H9 (cell line): ENCODE data around the gene KIF21B. TPM values are rescaled to one million over a fixed set of nuclear protein-coding genes. Genes with fewer than 3 reads are reported as not detected.

Experiments
- DNase-seq: peaks from one replicate; pipeline ENCODE4 v3.0.0-alpha.2; 2017
- H2AFZ ChIP-seq: one replicate; pipeline ENCODE4 v1.6.1; 2013; ENCODE audit warnings: mild to moderate bottlenecking, low read length, control low read depth, moderate library complexity
- H2AK5ac ChIP-seq: 2 replicates; pipeline ENCODE4 v1.6.1; 2013; ENCODE audit warnings: low read length, control low read depth, mixed read lengths; ENCODE audit not compliant: insufficient read length
- H2BK120ac ChIP-seq: one replicate; pipeline ENCODE4 v1.6.1; 2013; ENCODE audit warnings: low read depth, mild to moderate bottlenecking, low read length, control low read depth, inconsistent platforms; ENCODE audit not compliant: poor library complexity, severe bottlenecking
- H2BK12ac ChIP-seq: 2 replicates; pipeline ENCODE4 v1.6.1; 2013; ENCODE audit warnings: low read length, control low read depth, mixed read lengths, low read depth; ENCODE audit not compliant: insufficient read length
- H2BK15ac ChIP-seq: 2 replicates; pipeline ENCODE4 v1.6.1; 2013; ENCODE audit warnings: low read depth, low read length, control low read depth
- H2BK20ac ChIP-seq: one replicate; pipeline ENCODE4 v1.6.1; 2013; ENCODE audit warnings: low read depth, mild to moderate bottlenecking, low read length, control low read depth, inconsistent platforms; ENCODE audit not compliant: poor library complexity, severe bottlenecking
- H2BK5ac ChIP-seq: 2 replicates; pipeline ENCODE4 v1.6.1; 2013; ENCODE audit warnings: low read length, control low read depth, mixed read lengths; ENCODE audit not compliant: insufficient read length
- H3K14ac ChIP-seq: 2 replicates; pipeline ENCODE4 v1.6.1; 2013; ENCODE audit warnings: low read length, control low read depth; ENCODE audit not compliant: insufficient read depth
- H3K18ac ChIP-seq: 2 replicates; pipeline ENCODE4 v1.6.1; 2013; ENCODE audit warnings: low read depth, mild to moderate bottlenecking, mixed read lengths, low read length, control low read depth; ENCODE audit not compliant: insufficient read length
- H3K23ac ChIP-seq: 2 replicates; pipeline ENCODE4 v1.6.1; 2013; ENCODE audit warnings: low read length, control low read depth, mixed read lengths, low read depth; ENCODE audit not compliant: insufficient read length
- H3K23me2 ChIP-seq: 2 replicates; pipeline ENCODE4 v1.6.1; 2013; ENCODE audit warnings: low read depth, mild to moderate bottlenecking, mixed read lengths, low read length, control low read depth; ENCODE audit not compliant: insufficient read length, poor library complexity, severe bottlenecking
- H3K27ac ChIP-seq: 2 replicates; pipeline ENCODE4 v1.5.1; 2013; ENCODE audit warnings: low read length, control low read depth, mixed read lengths, low read depth; ENCODE audit not compliant: insufficient read length
- H3K27me3 ChIP-seq: 2 replicates; pipeline ENCODE4 v1.6.1; 2013; ENCODE audit warnings: low read length, control low read depth, inconsistent platforms; ENCODE audit not compliant: insufficient read depth
- H3K4ac ChIP-seq: 2 replicates; pipeline ENCODE4 v1.6.1; 2013; ENCODE audit warnings: low read depth, mild to moderate bottlenecking, control low read depth, inconsistent platforms, low read length, moderate library complexity
- H3K4me1 ChIP-seq: 2 replicates; pipeline ENCODE4 v1.6.1; 2013; ENCODE audit warnings: low read length, control low read depth, inconsistent platforms; ENCODE audit not compliant: insufficient read depth
- H3K4me2 ChIP-seq: 2 replicates; pipeline ENCODE4 v1.6.1; 2013; ENCODE audit warnings: low read length, control low read depth, mixed read lengths; ENCODE audit not compliant: insufficient read length, insufficient read depth
- H3K56ac ChIP-seq: 2 replicates; pipeline ENCODE4 v1.6.1; 2013; ENCODE audit warnings: low read depth, mild to moderate bottlenecking, mixed read lengths, low read length, control low read depth; ENCODE audit not compliant: insufficient read length
- H3K79me1 ChIP-seq: 2 replicates; pipeline ENCODE4 v1.6.1; 2013; ENCODE audit warnings: low read depth, mild to moderate bottlenecking, moderate library complexity, low read length, control low read depth, inconsistent platforms; ENCODE audit not compliant: insufficient read depth, poor library complexity, severe bottlenecking
- H3K79me2 ChIP-seq: 2 replicates; pipeline ENCODE4 v1.6.1; 2013; ENCODE audit warnings: low read length, control low read depth, inconsistent platforms; ENCODE audit not compliant: insufficient read depth
- H3K9ac ChIP-seq: 2 replicates; pipeline ENCODE4 v1.6.1; 2013; ENCODE audit warnings: low read length, control low read depth, mixed read lengths; ENCODE audit not compliant: insufficient read length; ENCODE audit errors: extremely low read depth
- H3K9me3 ChIP-seq: one replicate; pipeline ENCODE4 v1.6.1; 2013; ENCODE audit warnings: low read depth, low read length, inconsistent platforms; ENCODE audit not compliant: control insufficient read depth
- H3T11ph ChIP-seq: one replicate; pipeline ENCODE4 v1.6.1; 2013; ENCODE audit warnings: mild to moderate bottlenecking, low read length, control low read depth, inconsistent platforms
- H4K20me1 ChIP-seq: one replicate; pipeline ENCODE4 v1.6.1; 2013; ENCODE audit not compliant: control insufficient read depth, insufficient read length, insufficient read depth
- H4K5ac ChIP-seq: 2 replicates; pipeline ENCODE4 v1.6.1; 2013; ENCODE audit warnings: low read depth, mild to moderate bottlenecking, mixed read lengths, low read length, control low read depth; ENCODE audit not compliant: insufficient read length
- H4K8ac ChIP-seq: replicated peaks from 2 replicates; pipeline ENCODE4 v1.6.1; 2013; ENCODE audit warnings: low read length, control low read depth, mixed read lengths, low read depth; ENCODE audit not compliant: insufficient read length
- H4K91ac ChIP-seq: 2 replicates; pipeline ENCODE4 v1.6.1; 2013; ENCODE audit warnings: low read depth, mild to moderate bottlenecking, moderate library complexity, mixed read lengths, low read length, control low read depth; ENCODE audit not compliant: insufficient read length
- H3K27ac Mint-ChIP-seq, 3 experiments: 2 replicates in 2 of 3; 3 replicates in 1 of 3; pipeline ENCODE4 v1.8.0; 2020 to 2021; ENCODE audit warnings: mixed read lengths in 3 of 3, mild to moderate bottlenecking in 1 of 3, moderate library complexity in 1 of 3
- H3K27me3 Mint-ChIP-seq: 2 replicates; pipeline ENCODE4 v1.8.0; 2021; ENCODE audit warnings: low read depth, mild to moderate bottlenecking, moderate library complexity, mixed read lengths
- H3K36me3 Mint-ChIP-seq, 3 experiments: 2 replicates in 2 of 3; 3 replicates in 1 of 3; pipeline ENCODE4 v1.8.0; 2020 to 2021; ENCODE audit warnings: low read depth in 3 of 3, mixed read lengths in 3 of 3; ENCODE audit not compliant: insufficient read depth in 1 of 3
- H3K4me1 Mint-ChIP-seq, 2 experiments: 2 replicates each; pipeline ENCODE4 v1.8.0; 2020; ENCODE audit warnings: mixed read lengths in 2 of 2
- H3K4me3 Mint-ChIP-seq, 2 experiments: 2 replicates in 1 of 2; 3 replicates in 1 of 2; pipeline ENCODE4 v1.8.0; 2020 to 2021; ENCODE audit warnings: mild to moderate bottlenecking in 2 of 2, mixed read lengths in 2 of 2, moderate library complexity in 1 of 2
- H3K9me3 Mint-ChIP-seq, 2 experiments: 2 replicates in 1 of 2; 3 replicates in 1 of 2; pipeline ENCODE4 v1.8.0; 2020; ENCODE audit warnings: mild to moderate bottlenecking in 2 of 2, mixed read lengths in 2 of 2, moderate library complexity in 1 of 2
- CTCF ChIP-seq: fragments of 200-600 bp; sonication (generic); conservative IDR thresholded peaks from 3 replicates; pipeline ENCODE4 v1.8.0; 2021; ENCODE audit warnings: antibody characterized with exemption, mild to moderate bottlenecking
- WGBS: extraction: QIAGEN DNeasy Blood & Tissue Kit; methylation state at CpG from one replicate; pipeline ENCODE4 v1.1.7; 2013; ENCODE audit warnings: missing lambda C conversion rate, low lambda C conversion rate, mixed read lengths; ENCODE audit not compliant: insufficient read length; ENCODE audit errors: extremely low coverage; 5-methylcytosine and 5-hydroxymethylcytosine counted together
- total RNA-seq: library from RNA; stranded (reverse); gene quantifications from 2 replicates; pipeline ENCODE4 v1.2.1, GENCODE V29; 2021

Gene KIF21B
- total RNA-seq, 1 experiment from 2014 or later = 7.5 TPM

DNA sequence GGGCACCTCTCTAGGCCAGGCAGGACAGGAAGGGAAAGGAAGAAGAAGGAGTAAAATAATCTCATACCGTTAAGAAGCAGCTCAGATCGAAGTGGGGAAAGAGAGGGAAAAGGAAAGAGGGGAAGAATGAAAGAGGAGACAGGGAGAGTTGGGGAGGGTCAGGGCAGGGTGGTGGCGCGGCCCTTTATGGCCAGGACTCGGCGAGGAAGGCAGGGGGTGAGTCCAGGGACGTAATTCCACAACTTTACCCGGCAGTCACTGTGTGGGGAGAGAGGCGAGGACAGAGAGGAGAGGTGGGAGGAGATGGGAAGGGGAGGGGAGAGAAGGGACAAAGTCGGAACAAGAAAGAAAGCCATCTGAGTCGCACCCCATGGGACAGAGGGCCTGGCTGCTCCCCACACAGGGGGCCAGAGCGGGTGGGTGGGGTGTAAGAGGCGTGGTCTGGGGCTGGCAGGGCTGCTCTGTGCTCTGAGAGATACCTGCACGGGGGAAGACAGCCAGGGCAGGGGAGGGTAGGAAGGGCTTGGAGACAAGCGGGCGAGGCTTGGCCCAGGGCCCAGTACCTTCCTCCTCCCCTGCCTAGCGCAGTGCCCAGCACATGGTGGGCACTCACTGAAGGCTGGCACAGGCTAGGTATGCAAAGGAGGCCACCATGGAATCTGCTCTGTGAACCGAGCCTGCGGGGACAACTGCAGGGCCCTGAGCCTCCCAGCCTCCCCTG is 49.4 kb downstream of the KIF21B start:
- DNase-seq = no peak
- no peak overlapping the region for H3K18ac ChIP-seq
- H3K23ac ChIP-seq = no peak overlapping the region
- no peak overlapping the region for H2BK5ac ChIP-seq
- Mint-ChIP-seq H3K27ac (peak overlapping the region in 1 of 3 experiments; percentile 73; a peak in 2 of 7 replicates), H3K27me3 (no peaks in the 10 kb centered on the region; the same call in 1 of the 2 replicates), H3K4me3 (no peak overlapping the region), H3K36me3 (peaks cover 7 to 33% (median 10%) of the 10 kb centered on the region in 3 experiments; a peak in 6 of 7 replicates), H3K4me1 (no peaks in the 10 kb centered on the region), H3K9me3 (no peaks in the 10 kb centered on the region; a peak in 1 of 5 replicates)
- H2BK20ac ChIP-seq = no peak overlapping the region
- no CpG with 5 or more reads among the region's 19 CpGs for WGBS
- no peak overlapping the region for H3T11ph ChIP-seq
- no peak overlapping the region for H4K8ac ChIP-seq
- H3K56ac ChIP-seq = no peak overlapping the region
- H3K4me1 ChIP-seq = no peaks in the 10 kb centered on the region
- H4K20me1 ChIP-seq = no peaks in the 10 kb centered on the region
- no peak overlapping the region for H4K5ac ChIP-seq
- no peak overlapping the region for H4K91ac ChIP-seq
- H3K14ac ChIP-seq = no peak overlapping the region; the same call in 1 of the 2 replicates
- no peak overlapping the region for H3K27ac ChIP-seq
- H3K79me1 ChIP-seq = no peaks in the 10 kb centered on the region
- H2AFZ ChIP-seq = no peak overlapping the region
- H2BK12ac ChIP-seq = no peak overlapping the region
- no peaks in the 10 kb centered on the region for H3K9me3 ChIP-seq
- TF ChIP-seq CTCF = no peak
- no peak overlapping the region for H3K4ac ChIP-seq
- H3K79me2 ChIP-seq = no peaks in the 10 kb centered on the region
- no peaks in the 10 kb centered on the region for H3K23me2 ChIP-seq
- H3K4me2 ChIP-seq = no peak overlapping the region
- H3K27me3 ChIP-seq = no peaks in the 10 kb centered on the region
- no peak overlapping the region for H2BK120ac ChIP-seq
- H3K9ac ChIP-seq = no peak overlapping the region
- no peak overlapping the region for H2AK5ac ChIP-seq
- no peak overlapping the region for H2BK15ac ChIP-seq
